ENCODE results near the gene PDZD8. TPM values are rescaled to one million over a fixed set of nuclear protein-coding genes. Genes with fewer than 3 reads are reported as not detected.
"Not testable (repeated sequence)": the region's sequence is repeated elsewhere in the genome, so short reads cannot be mapped to it uniquely, and the experiment has no call there.

The PDZD8 gene
- total and polyA plus RNA-seq, 2 donors (not counting 1 experiment from before 2014, with no cell fraction given) = 15.4 to 34.6 TPM

- Histone ChIP-seq H3K4me2 (ENCODE audit: extremely low read depth, insufficient read depth, low read length) (no peak overlapping the region), H3K4me3 (replicated peaks in 1 of 4; ENCODE audit: control extremely low read depth in 1 of 4, insufficient read depth in 1 of 4, low read depth in 3 of 4, low read length in 4 of 4) (no peak overlapping the region), H3K9ac (ENCODE audit: insufficient read depth, low read length) (no peak overlapping the region), H3K27me3 (ENCODE audit: control insufficient read depth, insufficient read depth, low read length) (peaks cover 3% of the 10 kb centered on the region), H3K4me1 (ENCODE audit: control insufficient read depth, extremely low read depth, insufficient read depth, low read length) (no peaks in the 10 kb centered on the region), H3K9me3 (ENCODE audit: control insufficient read depth, insufficient read depth, low read depth, low read length) (no peaks in the 10 kb centered on the region), H3K79me2 (ENCODE audit: control insufficient read depth, insufficient read depth, low read length) (no peaks in the 10 kb centered on the region), H2AFZ (ENCODE audit: low read length) (no peak overlapping the region), H3K27ac (ENCODE audit: insufficient read depth, low read length) (no peak overlapping the region), H4K20me1 (ENCODE audit: control insufficient read depth, extremely low read depth, insufficient read depth, low read length) (no peaks in the 10 kb centered on the region), H3K36me3 (ENCODE audit: control insufficient read depth, insufficient read depth, low read length) (no peaks in the 10 kb centered on the region)
- TF ChIP-seq EZH2 (IDR thresholded peaks at IDR 0.05; ENCODE audit: low read length, missing control alignments) = no peak
- TF ChIP-seq, protein P1, sequence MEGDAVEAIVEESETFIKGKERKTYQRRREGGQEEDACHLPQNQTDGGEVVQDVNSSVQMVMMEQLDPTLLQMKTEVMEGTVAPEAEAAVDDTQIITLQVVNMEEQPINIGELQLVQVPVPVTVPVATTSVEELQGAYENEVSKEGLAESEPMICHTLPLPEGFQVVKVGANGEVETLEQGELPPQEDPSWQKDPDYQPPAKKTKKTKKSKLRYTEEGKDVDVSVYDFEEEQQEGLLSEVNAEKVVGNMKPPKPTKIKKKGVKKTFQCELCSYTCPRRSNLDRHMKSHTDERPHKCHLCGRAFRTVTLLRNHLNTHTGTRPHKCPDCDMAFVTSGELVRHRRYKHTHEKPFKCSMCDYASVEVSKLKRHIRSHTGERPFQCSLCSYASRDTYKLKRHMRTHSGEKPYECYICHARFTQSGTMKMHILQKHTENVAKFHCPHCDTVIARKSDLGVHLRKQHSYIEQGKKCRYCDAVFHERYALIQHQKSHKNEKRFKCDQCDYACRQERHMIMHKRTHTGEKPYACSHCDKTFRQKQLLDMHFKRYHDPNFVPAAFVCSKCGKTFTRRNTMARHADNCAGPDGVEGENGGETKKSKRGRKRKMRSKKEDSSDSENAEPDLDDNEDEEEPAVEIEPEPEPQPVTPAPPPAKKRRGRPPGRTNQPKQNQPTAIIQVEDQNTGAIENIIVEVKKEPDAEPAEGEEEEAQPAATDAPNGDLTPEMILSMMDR (conservative IDR thresholded peaks at IDR 0.05 in 1 of 2, IDR thresholded peaks at IDR 0.05 in 1 of 2; ENCODE audit: low read depth in 1 of 2, low read length in 2 of 2) = no peak
- no peak for DNase-seq (ENCODE audit: low read depth in 2 of 2)
These were observed 135.3 kb downstream of the PDZD8 start for GRCh38 chr10:117239721-117240620.

- Histone ChIP-seq H3K36me3 (ENCODE audit: control insufficient read depth, insufficient read depth, low read length) (no peaks in the 10 kb centered on the region), H2AFZ (ENCODE audit: low read length) (no peak overlapping the region), H3K27ac (ENCODE audit: insufficient read depth, low read length) (no peak overlapping the region), H3K4me1 (ENCODE audit: control insufficient read depth, extremely low read depth, insufficient read depth, low read length) (no peaks in the 10 kb centered on the region), H4K20me1 (ENCODE audit: control insufficient read depth, extremely low read depth, insufficient read depth, low read length) (no peaks in the 10 kb centered on the region), H3K9me3 (ENCODE audit: control insufficient read depth, insufficient read depth, low read depth, low read length) (no peaks in the 10 kb centered on the region), H3K4me2 (ENCODE audit: extremely low read depth, insufficient read depth, low read length) (no peak overlapping the region), H3K9ac (ENCODE audit: insufficient read depth, low read length) (no peak overlapping the region), H3K79me2 (ENCODE audit: control insufficient read depth, insufficient read depth, low read length) (no peaks in the 10 kb centered on the region), H3K27me3 (ENCODE audit: control insufficient read depth, insufficient read depth, low read length) (peaks cover 3% of the 10 kb centered on the region), H3K4me3 (replicated peaks in 1 of 4; ENCODE audit: control extremely low read depth in 1 of 4, insufficient read depth in 1 of 4, low read depth in 3 of 4, low read length in 4 of 4) (no peak overlapping the region)
- TF ChIP-seq, protein P1 (conservative IDR thresholded peaks at IDR 0.05 in 1 of 2, IDR thresholded peaks at IDR 0.05 in 1 of 2; ENCODE audit: low read depth in 1 of 2, low read length in 2 of 2) = no peak
- TF ChIP-seq EZH2 (IDR thresholded peaks at IDR 0.05; ENCODE audit: low read length, missing control alignments) = no peak
- DNase-seq (ENCODE audit: low read depth in 2 of 2) = no peak
These were observed 136.2 kb downstream of the PDZD8 start for GRCh38 chr10:117239051-117239450.

- DNase-seq (ENCODE audit: low read depth in 2 of 2) = no peak
- Histone ChIP-seq H3K27ac (ENCODE audit: insufficient read depth, low read length) (no peak overlapping the region), H3K4me1 (ENCODE audit: control insufficient read depth, extremely low read depth, insufficient read depth, low read length) (no peaks in the 10 kb centered on the region), H3K9me3 (ENCODE audit: control insufficient read depth, insufficient read depth, low read depth, low read length) (no peaks in the 10 kb centered on the region), H3K79me2 (ENCODE audit: control insufficient read depth, insufficient read depth, low read length) (no peaks in the 10 kb centered on the region), H3K9ac (ENCODE audit: insufficient read depth, low read length) (no peak overlapping the region), H3K4me3 (replicated peaks in 1 of 4; ENCODE audit: control extremely low read depth in 1 of 4, insufficient read depth in 1 of 4, low read depth in 3 of 4, low read length in 4 of 4) (no peak overlapping the region), H4K20me1 (ENCODE audit: control insufficient read depth, extremely low read depth, insufficient read depth, low read length) (no peaks in the 10 kb centered on the region), H2AFZ (ENCODE audit: low read length) (no peak overlapping the region), H3K36me3 (ENCODE audit: control insufficient read depth, insufficient read depth, low read length) (no peaks in the 10 kb centered on the region), H3K27me3 (ENCODE audit: control insufficient read depth, insufficient read depth, low read length) (peaks cover 3% of the 10 kb centered on the region), H3K4me2 (ENCODE audit: extremely low read depth, insufficient read depth, low read length) (no peak overlapping the region)
- TF ChIP-seq, protein P1 (conservative IDR thresholded peaks at IDR 0.05 in 1 of 2, IDR thresholded peaks at IDR 0.05 in 1 of 2; ENCODE audit: low read depth in 1 of 2, low read length in 2 of 2) = no peak
- TF ChIP-seq EZH2 (IDR thresholded peaks at IDR 0.05; ENCODE audit: low read length, missing control alignments) = no peak
These were observed 137.7 kb downstream of the PDZD8 start for GRCh38 chr10:117237401-117237991.

DNA sequence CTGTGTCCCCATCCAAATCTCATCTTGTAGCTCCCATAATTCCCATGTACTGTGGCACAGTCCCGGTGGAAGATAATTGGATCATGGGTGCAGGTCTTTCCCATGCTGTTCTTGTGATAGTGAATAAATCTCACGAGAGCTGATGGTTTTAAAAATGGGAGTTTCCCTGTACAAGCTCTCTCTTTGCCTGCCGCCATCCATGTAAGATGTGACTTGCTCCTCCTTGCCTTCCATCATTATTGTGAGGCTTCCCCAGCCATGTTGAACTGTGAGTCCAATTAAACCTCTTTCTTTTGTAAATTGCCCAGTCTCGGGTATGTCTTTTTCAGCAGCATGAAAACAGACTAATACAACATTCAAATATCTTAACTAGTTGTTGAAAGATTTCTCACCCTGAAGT is 145.1 kb downstream of the PDZD8 start:
- not testable (repeated sequence) for H3K79me2 ChIP-seq (ENCODE audit: control insufficient read depth, insufficient read depth, low read length); H3K9me3 ChIP-seq (ENCODE audit: control insufficient read depth, insufficient read depth, low read depth, low read length); DNase-seq (ENCODE audit: low read depth in 2 of 2); H3K4me3 ChIP-seq (replicated peaks in 1 of 4; ENCODE audit: control extremely low read depth in 1 of 4, insufficient read depth in 1 of 4, low read depth in 3 of 4, low read length in 4 of 4); H3K9ac ChIP-seq (ENCODE audit: insufficient read depth, low read length); H3K27ac ChIP-seq (ENCODE audit: insufficient read depth, low read length); H2AFZ ChIP-seq (ENCODE audit: low read length); H3K27me3 ChIP-seq (ENCODE audit: control insufficient read depth, insufficient read depth, low read length); H3K36me3 ChIP-seq (ENCODE audit: control insufficient read depth, insufficient read depth, low read length); H4K20me1 ChIP-seq (ENCODE audit: control insufficient read depth, extremely low read depth, insufficient read depth, low read length); H3K4me2 ChIP-seq (ENCODE audit: extremely low read depth, insufficient read depth, low read length); H3K4me1 ChIP-seq (ENCODE audit: control insufficient read depth, extremely low read depth, insufficient read depth, low read length)

All from fibroblast of lung (primary cell).